Gastrocnemius medialis (tissue), 4 donors: ENCODE measurements around the gene MT1G. TPM values are rescaled to one million over a fixed set of nuclear protein-coding genes. Genes with fewer than 3 reads are reported as not detected.

Experiments used
- ATAC-seq, 2 donors: fragments of 150-250 bp; one replicate each; pipeline ENCODE4 v1.9.1; 2016
- DNase-seq, 2 donors: peaks; one replicate each; pipeline ENCODE4 v3.0.0-alpha.2; 2019
- H3K27ac ChIP-seq, 4 donors: fragments of 200-600 bp; sonication (generic); 1 replicate in 1 of 4; 2 replicates in 3 of 4; pipeline ENCODE4 v1.5.1; 2016 to 2018; ENCODE audit warnings: mild to moderate bottlenecking in 2 of 4, moderate library complexity in 1 of 4
- H3K27me3 ChIP-seq, 3 donors: fragments of 200-600 bp; sonication (generic) in 2 of 3; 1 replicate in 1 of 3; 2 replicates in 2 of 3; pipeline versions ENCODE4 v1.5.1 to v1.6.0; 2016 to 2019; ENCODE audit warnings: mild to moderate bottlenecking in 1 of 3, moderate library complexity in 1 of 3
- H3K36me3 ChIP-seq, 2 donors: fragments of 200-600 bp; sonication (generic) in 1 of 2; one replicate each; pipeline ENCODE4 v1.5.1; 2017 to 2018
- H3K4me1 ChIP-seq, 2 donors: fragments of 200-600 bp; sonication (generic) in 1 of 2; one replicate each; pipeline ENCODE4 v1.5.1; 2016 to 2017; ENCODE audit warnings: mild to moderate bottlenecking in 2 of 2
- H3K4me3 ChIP-seq, 4 donors: fragments of 200-600 bp; sonication (generic) in 3 of 4; 1 replicate in 1 of 4; 2 replicates in 3 of 4; pipeline ENCODE4 v1.5.1; 2016 to 2019; ENCODE audit warnings: mild to moderate bottlenecking in 2 of 4
- H3K9me3 ChIP-seq, 3 donors: fragments of 200-600 bp; sonication (generic) in 2 of 3; 1 replicate in 1 of 3; 2 replicates in 2 of 3; pipeline ENCODE4 v1.5.1; 2016 to 2019
- CTCF ChIP-seq, 5 experiments: fragments of 450-650 bp in 3 of 5; fragments of 200-600 bp in 2 of 5; sonication (generic) in 2 of 5; IDR thresholded peaks in 4 of 5; conservative IDR thresholded peaks in 1 of 5; 1 replicate in 4 of 5; 2 replicates in 1 of 5; pipeline ENCODE4 v1.5.1; 2016 to 2019; ENCODE audit warnings: antibody characterized with exemption in 5 of 5, mild to moderate bottlenecking in 3 of 5, moderate library complexity in 3 of 5
- POLR2A ChIP-seq, 2 donors: fragments of 450-650 bp; IDR thresholded peaks; one replicate each; pipeline ENCODE4 v1.6.1; 2017; ENCODE audit warnings: antibody characterized with exemption in 2 of 2, mild to moderate bottlenecking in 2 of 2, moderate library complexity in 2 of 2
- in situ Hi-C, 4 donors: fragments of 200-750 bp; cut with MboI; loops; one replicate each; pipeline versions ENCODE4 v1.15.0 to v1.8.0; 2017; ENCODE audit warnings: low sequenced_read_pairs in 4 of 4
- intact Hi-C: fragments of 100-400 bp; cut with DNase I; formaldehyde crosslinking; loops from one replicate; pipeline ENCODE4 v1.15.1; 2023; ENCODE audit warnings: low total_unique reads
- total RNA-seq, 4 donors: library from RNA; depleted of rRNA; stranded (reverse); fragments of >200 nt; gene quantifications; one replicate each; pipeline versions ENCODE4 v1.1.0 to v1.2.3, GENCODE V29; 2016

The MT1G gene
- total RNA-seq, 4 donors from 2014 or later, result 3.5 to 4.6 TPM; not detected in 2

- in situ Hi-C loops, result loop anchor here in 3 of 4 donors (5.0 to 25.0 kb wide), 2 partner anchors 76 to 271 kb away; partner anchors contain the start of gene MT2A (in 2 of the 3)
- H3K4me1 ChIP-seq, result peaks cover 45 to 46% of the 10 kb centered on the region in 2 donors
- H3K9me3 ChIP-seq, result no peaks in the 10 kb centered on the region
- no peaks in the 10 kb centered on the region for H3K36me3 ChIP-seq
- peak overlapping the region; percentile 89 to 94 (median 91) for H3K27ac ChIP-seq
- peak in 1 of 2 donors; percentile 81 for DNase-seq
- intact Hi-C loops, result loop anchor here (2.0 to 5.0 kb wide), 4 partner anchors 203 to 379 kb away; partner anchors contain the start of gene HERPUD1
- H3K4me3 ChIP-seq, result peak overlapping the region; percentile 66 to 83 (median 78)
- ATAC-seq, result no peak
- no peaks in the 10 kb centered on the region for H3K27me3 ChIP-seq
- TF ChIP-seq CTCF (IDR thresholded peaks at IDR 0.05 in 4 of 5, conservative IDR thresholded peaks at IDR 0.05 in 1 of 5), result peak in 1 of 5 experiments; percentile 5
- peak in 1 of 2 donors; percentile 57 for TF ChIP-seq POLR2A (IDR thresholded peaks at IDR 0.05)
Measured at GRCh38 chr16:56683424-56684172, 15.7 kb upstream of the MT1G start.

- H3K27me3 ChIP-seq, result no peaks in the 10 kb centered on the region
- peak overlapping the region; percentile 66 to 83 (median 78) for H3K4me3 ChIP-seq
- H3K4me1 ChIP-seq, result peaks cover 45 to 46% of the 10 kb centered on the region in 2 donors
- intact Hi-C loops (loop anchor here (1.0 to 5.0 kb wide), 6 partner anchors 58 to 379 kb away; partner anchors contain the start of genes HERPUD1, MT1E and MT2A), in situ Hi-C loops (loop anchor here in 3 of 4 donors (5.0 to 25.0 kb wide), 2 partner anchors 76 to 271 kb away; partner anchors contain the start of gene MT2A (in 2 of the 3))
- peak in 1 of 2 donors; percentile 1 for ATAC-seq
- peak overlapping the region; percentile 89 to 94 (median 91) for H3K27ac ChIP-seq
- H3K9me3 ChIP-seq, result no peaks in the 10 kb centered on the region
- H3K36me3 ChIP-seq, result no peaks in the 10 kb centered on the region
- TF ChIP-seq POLR2A (IDR thresholded peaks at IDR 0.05), result peak in 1 of 2 donors; percentile 87
- no peak for TF ChIP-seq CTCF (IDR thresholded peaks at IDR 0.05 in 4 of 5, conservative IDR thresholded peaks at IDR 0.05 in 1 of 5)
- peak in 1 of 2 donors; percentile 42 for DNase-seq
Measured at GRCh38 chr16:56682703-56683397, 15.0 kb upstream of the MT1G start.

- DNase-seq (peak; percentile 95 to 97), ATAC-seq (peak; percentile 28 to 29)
- H3K36me3 ChIP-seq, result no peaks in the 10 kb centered on the region
- TF ChIP-seq POLR2A (IDR thresholded peaks at IDR 0.05) (peak in 1 of 2 donors; percentile 99), CTCF (IDR thresholded peaks at IDR 0.05 in 4 of 5, conservative IDR thresholded peaks at IDR 0.05 in 1 of 5) (no peak)
- no peaks in the 10 kb centered on the region for H3K9me3 ChIP-seq
- no peaks in the 10 kb centered on the region for H3K27me3 ChIP-seq
- in situ Hi-C loops (loop anchor here in 3 of 4 donors (5.0 to 25.0 kb wide), 2 partner anchors 75 to 270 kb away; partner anchors contain the start of gene MT2A (in 2 of the 3)), intact Hi-C loops (loop anchor here (1.0 to 5.0 kb wide), 6 partner anchors 57 to 380 kb away; partner anchors contain the start of genes HERPUD1, MT1E and MT2A)
- peaks cover 45 to 46% of the 10 kb centered on the region in 2 donors for H3K4me1 ChIP-seq
- peak within 1 kb of the TSS; percentile 89 to 94 (median 91) for H3K27ac ChIP-seq
- H3K4me3 ChIP-seq, result peak within 1 kb of the TSS; percentile 66 to 83 (median 78)
Measured at GRCh38 chr16:56681939-56682702, 14.3 kb upstream of the MT1G start, which contains the start of gene MT1X. Gene MT1X, plus strand, starts transcription at chr16:56682470. Its CDS starts 71 bp downstream, at chr16:56682541.

GRCh38 chr16:56679818-56680217 is 12.0 kb upstream of the MT1G start:
- intact Hi-C loops, result loop anchor here (1.0 to 5.0 kb wide), 5 partner anchors 12 to 382 kb away; partner anchors contain the start of gene HERPUD1
- in situ Hi-C loops, result loop anchor here in 3 of 4 donors (5.0 to 25.0 kb wide), 2 partner anchors 73 to 268 kb away; partner anchors contain the start of gene MT2A (in 2 of the 3)
- Histone ChIP-seq H3K9me3 (no peaks in the 10 kb centered on the region), H3K36me3 (no peaks in the 10 kb centered on the region), H3K4me3 (no peak overlapping the region), H3K4me1 (peaks cover 32 to 34% of the 10 kb centered on the region in 2 donors), H3K27ac (peak overlapping the region; percentile 89 to 94 (median 91)), H3K27me3 (peaks cover 3 to 10% (median 6%) of the 10 kb centered on the region in 3 donors)
- ATAC-seq, result peak; percentile 62 to 67
- DNase-seq, result peak; percentile 90 to 96
- TF ChIP-seq CTCF (IDR thresholded peaks at IDR 0.05 in 4 of 5, conservative IDR thresholded peaks at IDR 0.05 in 1 of 5) (peak in 1 of 5 experiments; percentile 16), POLR2A (IDR thresholded peaks at IDR 0.05) (no peak)
